Parietal lobe (tissue), 1 donor: ENCODE data around the gene NFKBIB. TPM values are rescaled to one million over a fixed set of nuclear protein-coding genes. Genes with fewer than 3 reads are reported as not detected.

Experiments
- total RNA-seq: library from RNA; depleted of rRNA; stranded (reverse); fragments of >200 nt; gene quantifications from one replicate; pipeline ENCODE4 v1.2.3, GENCODE V29; 2014

NFKBIB gene
- 3.8 TPM for total RNA-seq

DNA sequence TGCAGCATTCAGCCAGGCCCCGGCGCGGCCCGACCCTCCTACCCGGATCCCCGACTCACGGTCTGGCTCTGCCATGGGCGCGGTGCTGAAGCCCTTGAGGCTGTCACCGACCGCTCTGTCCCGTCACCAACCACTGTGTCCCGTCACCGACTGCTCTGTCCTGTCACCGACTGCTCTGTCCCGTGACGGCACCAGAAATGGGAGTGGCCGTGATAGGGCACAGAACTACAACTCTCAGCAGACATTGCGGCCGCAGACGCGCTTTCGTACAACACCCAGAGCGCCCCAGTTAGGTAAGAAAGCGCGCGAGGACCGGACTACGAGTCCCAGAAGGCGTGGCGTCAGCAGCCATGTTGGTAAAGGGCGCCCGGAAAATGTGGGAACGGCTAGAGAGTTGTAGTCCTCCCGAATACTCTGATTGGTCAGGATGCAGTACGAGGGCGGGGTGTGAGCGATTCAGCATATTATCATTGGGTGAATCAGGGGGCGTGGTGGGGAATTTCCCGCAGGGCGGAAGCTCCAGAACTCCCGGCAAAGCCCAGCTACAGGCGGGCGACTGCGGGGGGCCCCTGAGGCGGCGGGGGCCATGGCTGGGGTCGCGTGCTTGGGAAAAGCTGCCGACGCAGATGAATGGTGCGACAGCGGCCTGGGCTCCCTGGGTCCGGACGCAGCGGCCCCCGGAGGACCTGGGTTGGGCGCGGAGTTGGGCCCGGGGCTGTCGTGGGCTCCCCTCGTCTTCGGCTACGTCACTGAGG is at the start of gene NFKBIB, which contains the start of gene SIRT2:
Gene NFKBIB, plus strand, starts transcription at position 523 of the 755 bp plus-strand sequence. Its CDS starts 64 bp downstream, at position 587.
Gene SIRT2, minus strand, starts transcription at position 172 of the 755 bp plus-strand sequence. Its CDS starts 97 bp downstream, at position 75.

GRCh38 chr19:38877781-38878574 is 21.8 kb upstream of the NFKBIB start, which contains the start of gene RINL:
TSS of gene RINL (minus strand) at chr19:38878275. CDS start at chr19:38876742, 1,533 bp downstream.

GRCh38 chr19:38929929-38930775 is 30.4 kb downstream of the NFKBIB start, which contains the start of gene SARS2:
TSS of gene SARS2 (minus strand) at chr19:38930763. CDS start at chr19:38930736, 27 bp downstream.

DNA sequence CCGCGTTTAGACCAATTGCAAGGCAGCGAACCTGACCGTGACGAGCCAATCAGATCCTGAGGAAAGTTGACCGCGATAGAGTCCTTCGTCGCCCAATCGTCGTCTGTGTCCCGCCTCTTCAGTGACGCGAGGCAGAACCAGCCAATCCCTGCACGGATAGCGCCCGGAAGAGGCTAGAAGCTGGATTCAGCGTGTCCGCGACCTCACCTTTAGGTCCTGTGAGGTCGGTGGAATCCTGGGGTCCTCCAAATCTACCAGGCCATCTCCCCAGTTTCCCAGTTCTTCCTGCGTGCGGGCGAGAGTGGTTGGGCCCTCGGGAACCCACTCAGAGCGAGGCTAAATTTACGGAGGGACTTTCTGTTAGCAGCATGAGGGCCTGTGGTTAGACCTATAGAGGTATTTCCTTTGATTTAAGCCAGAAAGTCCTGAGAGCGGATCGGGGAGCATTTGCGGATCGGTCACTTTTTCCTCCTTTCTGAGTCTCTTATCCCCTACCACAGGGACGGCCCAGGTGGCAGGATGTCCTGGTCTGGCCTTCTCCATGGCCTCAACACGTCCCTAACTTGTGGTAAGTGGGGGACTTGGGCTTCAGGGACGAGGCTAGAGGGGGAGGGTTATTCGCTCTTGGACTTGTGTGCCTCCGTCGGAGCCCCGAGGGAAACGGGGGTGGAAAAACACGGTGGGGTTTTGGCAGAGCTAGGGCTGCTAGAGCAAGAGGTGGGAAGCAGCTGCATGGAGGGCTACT is 31.2 kb downstream of the NFKBIB start, which contains the start of gene MRPS12:
Gene MRPS12, plus strand, starts transcription at position 169 of the 745 bp plus-strand sequence. Its CDS starts 351 bp downstream, at position 520.

Other genes with a start within 250 kb of the NFKBIB start
- gene CAPN12, start 155.5 kb upstream of the NFKBIB start, total RNA-seq: not detected
- not detected for gene LGALS7, start 126.5 kb upstream of the NFKBIB start, total RNA-seq
- gene LGALS7B, start 110.8 kb upstream of the NFKBIB start, total RNA-seq: not detected
- gene LGALS4, start 87.0 kb upstream of the NFKBIB start, total RNA-seq: not detected
- gene ECH1, start 68.2 kb upstream of the NFKBIB start, total RNA-seq: 17.5 TPM
- gene HNRNPL, start 50.0 kb upstream of the NFKBIB start, total RNA-seq: 245 TPM
- gene RINL, start 21.7 kb upstream of the NFKBIB start, total RNA-seq: 2.2 TPM
- 86.1 TPM for gene SIRT2, start 351 bp upstream of the NFKBIB start, total RNA-seq
- gene CCER2, start 12.2 kb downstream of the NFKBIB start, total RNA-seq: 2.5 TPM
- 15.3 TPM for gene SARS2, start 30.8 kb downstream of the NFKBIB start, total RNA-seq
- 13.1 TPM for gene MRPS12, start 31.0 kb downstream of the NFKBIB start, total RNA-seq
- 9.1 TPM for gene FBXO17, start 75.8 kb downstream of the NFKBIB start, total RNA-seq
- gene FBXO27, start 132.6 kb downstream of the NFKBIB start, total RNA-seq: 5.9 TPM
- not detected for gene ACP7, start 184.4 kb downstream of the NFKBIB start, total RNA-seq
- gene PAK4, start 225.8 kb downstream of the NFKBIB start, total RNA-seq: 2.5 TPM